ENCODE data around the gene GABBR2. TPM values are rescaled to one million over a fixed set of nuclear protein-coding genes. Genes with fewer than 3 reads are reported as not detected.

Gene GABBR2
- polyA plus RNA-seq, 1 of the 3 experiments (the other 2 are of a cell fraction): not detected

DNA sequence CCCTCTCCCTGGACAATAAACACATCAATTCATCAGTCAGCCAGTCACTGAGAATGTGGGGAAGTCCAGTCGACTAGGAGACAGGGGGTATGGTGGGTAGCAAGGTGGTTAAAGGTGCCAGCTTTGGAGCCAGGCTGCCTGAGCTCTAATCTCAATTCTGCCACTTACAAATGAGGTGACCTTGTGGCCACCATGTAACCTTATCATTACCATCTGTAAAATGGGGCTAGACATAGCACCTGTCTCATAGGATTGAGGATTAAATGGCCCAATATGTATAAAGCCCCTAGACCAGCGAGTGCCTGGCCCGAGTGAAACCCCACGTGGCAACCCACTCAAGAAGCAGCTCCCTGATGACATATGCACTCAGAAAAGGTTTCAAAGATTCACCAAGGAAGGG, 380.0 kb downstream of the GABBR2 start:
- Histone ChIP-seq H3K4me1 (ENCODE audit: control insufficient read depth in 1 of 2, insufficient read depth in 2 of 2, low read depth in 1 of 2, low read length in 1 of 2) (peaks cover 11 to 20% of the 10 kb centered on the region in 2 experiments; a peak in 3 of 4 replicates), H2AFZ (ENCODE audit: low read depth) (no peak overlapping the region), H3K9ac (no peak overlapping the region), H3K79me2 (ENCODE audit: insufficient read depth) (no peaks in the 10 kb centered on the region), H4K20me1 (ENCODE audit: insufficient read depth) (no peaks in the 10 kb centered on the region), H3K9me3 (no peaks in the 10 kb centered on the region), H3K4me3 (ENCODE audit: low read depth in 2 of 2, low read length in 1 of 2) (no peak overlapping the region), H3F3A (replicated peaks; ENCODE audit: insufficient read depth) (peaks cover 5% of the 10 kb centered on the region), H3K27me3 (ENCODE audit: insufficient read depth) (no peaks in the 10 kb centered on the region), H3K36me3 (replicated peaks in 1 of 2; ENCODE audit: control insufficient read depth in 1 of 2, insufficient read depth in 2 of 2, low read length in 1 of 2) (no peaks in the 10 kb centered on the region), H3K9me2 (no peaks in the 10 kb centered on the region), H3K27ac (ENCODE audit: low read depth in 2 of 2, low read length in 1 of 2) (no peak overlapping the region), H3K4me2 (no peak overlapping the region)
- POLR2A ChIA-PET: no interaction called here
- TF ChIP-seq IRF3 (IDR thresholded peaks at IDR 0.05; ENCODE audit: low read depth, low read length) (no peak), TEAD4 (IDR thresholded peaks at IDR 0.05; ENCODE audit: borderline replicate concordance, insufficient read depth) (no peak), POLR2AphosphoS5 (IDR thresholded peaks at IDR 0.05; ENCODE audit: low read depth, low read length) (no peak), NRF1 (IDR thresholded peaks at IDR 0.05; ENCODE audit: low read depth, low read length) (no peak), REST (IDR thresholded peaks at IDR 0.05; ENCODE audit: low read depth, low read length) (no peak), RAD21 (IDR thresholded peaks at IDR 0.05; ENCODE audit: low read length) (no peak), NFIC (IDR thresholded peaks at IDR 0.05; ENCODE audit: borderline replicate concordance) (no peak), JUND (IDR thresholded peaks at IDR 0.05) (no peak), RCOR1 (IDR thresholded peaks at IDR 0.05; ENCODE audit: low read length) (no peak)
- TF ChIP-seq, protein P1, sequence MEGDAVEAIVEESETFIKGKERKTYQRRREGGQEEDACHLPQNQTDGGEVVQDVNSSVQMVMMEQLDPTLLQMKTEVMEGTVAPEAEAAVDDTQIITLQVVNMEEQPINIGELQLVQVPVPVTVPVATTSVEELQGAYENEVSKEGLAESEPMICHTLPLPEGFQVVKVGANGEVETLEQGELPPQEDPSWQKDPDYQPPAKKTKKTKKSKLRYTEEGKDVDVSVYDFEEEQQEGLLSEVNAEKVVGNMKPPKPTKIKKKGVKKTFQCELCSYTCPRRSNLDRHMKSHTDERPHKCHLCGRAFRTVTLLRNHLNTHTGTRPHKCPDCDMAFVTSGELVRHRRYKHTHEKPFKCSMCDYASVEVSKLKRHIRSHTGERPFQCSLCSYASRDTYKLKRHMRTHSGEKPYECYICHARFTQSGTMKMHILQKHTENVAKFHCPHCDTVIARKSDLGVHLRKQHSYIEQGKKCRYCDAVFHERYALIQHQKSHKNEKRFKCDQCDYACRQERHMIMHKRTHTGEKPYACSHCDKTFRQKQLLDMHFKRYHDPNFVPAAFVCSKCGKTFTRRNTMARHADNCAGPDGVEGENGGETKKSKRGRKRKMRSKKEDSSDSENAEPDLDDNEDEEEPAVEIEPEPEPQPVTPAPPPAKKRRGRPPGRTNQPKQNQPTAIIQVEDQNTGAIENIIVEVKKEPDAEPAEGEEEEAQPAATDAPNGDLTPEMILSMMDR (IDR thresholded peaks at IDR 0.05): no peak
- TF ChIP-seq, protein P2, sequence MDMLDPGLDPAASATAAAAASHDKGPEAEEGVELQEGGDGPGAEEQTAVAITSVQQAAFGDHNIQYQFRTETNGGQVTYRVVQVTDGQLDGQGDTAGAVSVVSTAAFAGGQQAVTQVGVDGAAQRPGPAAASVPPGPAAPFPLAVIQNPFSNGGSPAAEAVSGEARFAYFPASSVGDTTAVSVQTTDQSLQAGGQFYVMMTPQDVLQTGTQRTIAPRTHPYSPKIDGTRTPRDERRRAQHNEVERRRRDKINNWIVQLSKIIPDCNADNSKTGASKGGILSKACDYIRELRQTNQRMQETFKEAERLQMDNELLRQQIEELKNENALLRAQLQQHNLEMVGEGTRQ (IDR thresholded peaks at IDR 0.05; ENCODE audit: borderline replicate concordance, low read depth, low read length): no peak
- CTCF ChIA-PET: interaction anchor here (1.4 to 4.7 kb wide), 3 partner anchors 13 to 447 kb away, joined by 3 to 27 read pairs (median 5); no protein-coding TSS in a partner anchor
- no peak for DNase-seq
- WGBS (ENCODE audit: low lambda C conversion rate): 49% methylated on average over 4 of the region's 4 CpGs
